ENCODE data around the gene CCDC136.
A peak's percentile ranks its signal among the peaks of the same experiment; 100 is the strongest.

CCDC136 gene

GRCh38 chr7:128833148-128833945 lies 41.6 kb downstream of the CCDC136 start:
- peak; percentile 97 for DNase-seq

DNA sequence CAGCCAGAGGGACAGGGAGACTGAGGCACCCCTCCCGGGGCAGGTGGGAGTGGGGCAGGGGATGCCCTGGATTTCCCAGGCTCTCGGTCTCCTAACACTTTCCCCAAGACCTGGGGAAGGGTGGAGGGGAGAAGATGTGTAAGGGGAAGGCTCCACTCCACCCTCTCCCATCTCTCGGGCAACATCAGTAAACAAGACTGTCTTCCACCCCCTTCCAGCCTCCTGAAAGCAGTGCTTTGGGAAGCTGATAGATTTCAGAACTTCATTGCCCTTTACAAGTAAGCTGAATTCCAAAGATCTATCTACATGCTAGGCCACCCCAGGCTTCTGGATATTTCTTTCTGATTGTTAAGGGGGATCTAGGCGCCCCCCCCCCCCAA lies 42.2 kb downstream of the CCDC136 start:
- DNase-seq: peak; percentile 40

- no peak for DNase-seq
Measured at GRCh38 chr7:128835231-128835751, 43.5 kb downstream of the CCDC136 start.

- no peak for DNase-seq
Measured at GRCh38 chr7:128835790-128836641, 44.2 kb downstream of the CCDC136 start.

DNA sequence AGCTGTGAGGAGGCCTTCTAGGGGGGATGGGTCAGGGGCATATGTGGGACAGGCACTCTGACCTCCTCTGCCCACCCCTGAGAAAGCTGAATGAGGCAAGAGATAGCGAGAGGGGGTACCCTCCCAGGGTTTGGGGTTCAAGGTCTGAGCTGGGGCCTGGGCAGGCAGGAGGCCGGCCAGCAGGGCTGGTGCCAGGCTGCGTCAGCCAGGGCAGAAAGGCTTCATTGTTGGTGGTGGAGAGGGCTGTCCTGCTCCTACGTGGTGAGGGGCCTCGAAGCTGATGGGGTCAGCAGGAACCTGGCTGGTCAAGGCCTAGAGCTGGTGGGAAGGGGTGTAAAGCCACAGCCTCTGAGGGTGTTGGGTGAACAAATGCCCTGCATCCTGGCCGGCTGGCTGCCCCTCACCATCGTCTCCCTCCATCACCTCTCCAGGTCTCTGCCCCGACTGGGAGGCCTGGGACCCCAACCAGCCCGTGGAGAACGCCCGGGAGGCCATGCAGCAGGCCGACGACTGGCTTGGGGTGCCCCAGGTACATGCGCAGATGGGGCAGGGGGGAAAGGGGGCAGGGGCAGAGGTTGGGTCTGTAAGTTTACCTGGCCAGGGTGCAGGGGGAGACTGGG lies 45.1 kb downstream of the CCDC136 start:
- no peak for DNase-seq

GRCh38 chr7:128837521-128837921 lies 45.8 kb downstream of the CCDC136 start:
- DNase-seq: no peak

- no peak for DNase-seq
Measured at GRCh38 chr7:128838109-128838779, 46.5 kb downstream of the CCDC136 start.

DNA sequence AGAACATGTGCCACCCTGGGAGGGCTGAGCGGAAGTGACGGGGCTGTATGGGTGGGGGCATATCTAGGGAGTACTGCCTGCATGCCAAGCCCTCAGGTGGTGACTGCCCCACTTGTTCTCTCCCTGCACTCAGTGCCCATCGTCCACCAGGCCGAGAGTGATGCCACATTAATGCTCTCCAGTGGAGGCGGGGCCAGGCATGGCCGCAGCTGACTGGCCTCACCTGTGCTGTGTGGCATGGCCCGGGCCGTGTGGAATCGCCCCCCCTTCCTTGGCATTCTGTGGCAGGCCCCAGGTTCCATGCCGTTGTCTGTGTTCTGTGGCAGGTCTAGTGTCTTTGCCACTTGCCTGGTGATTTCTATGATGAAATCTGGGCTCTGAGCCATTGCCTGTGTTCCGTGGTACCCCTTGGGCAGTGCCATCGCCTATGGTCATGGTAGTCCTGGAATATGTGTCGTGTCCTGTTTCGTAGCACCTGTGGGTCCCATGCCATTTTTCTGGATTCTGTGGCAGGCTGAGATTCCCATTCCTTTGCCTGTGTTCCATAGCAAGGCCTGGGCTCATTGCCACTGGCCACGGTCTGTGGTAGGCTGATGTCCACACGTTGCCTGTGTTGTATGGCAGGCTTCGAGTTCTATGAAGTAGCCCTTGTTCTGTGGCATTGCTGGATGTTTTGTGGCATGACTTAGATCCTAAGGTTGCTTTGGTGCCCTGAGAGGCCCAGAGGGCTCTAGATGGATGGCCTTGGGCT lies 47.4 kb downstream of the CCDC136 start:
- no peak for DNase-seq

- DNase-seq: no peak
Measured at GRCh38 chr7:128839751-128840177, 48.0 kb downstream of the CCDC136 start.

DNA sequence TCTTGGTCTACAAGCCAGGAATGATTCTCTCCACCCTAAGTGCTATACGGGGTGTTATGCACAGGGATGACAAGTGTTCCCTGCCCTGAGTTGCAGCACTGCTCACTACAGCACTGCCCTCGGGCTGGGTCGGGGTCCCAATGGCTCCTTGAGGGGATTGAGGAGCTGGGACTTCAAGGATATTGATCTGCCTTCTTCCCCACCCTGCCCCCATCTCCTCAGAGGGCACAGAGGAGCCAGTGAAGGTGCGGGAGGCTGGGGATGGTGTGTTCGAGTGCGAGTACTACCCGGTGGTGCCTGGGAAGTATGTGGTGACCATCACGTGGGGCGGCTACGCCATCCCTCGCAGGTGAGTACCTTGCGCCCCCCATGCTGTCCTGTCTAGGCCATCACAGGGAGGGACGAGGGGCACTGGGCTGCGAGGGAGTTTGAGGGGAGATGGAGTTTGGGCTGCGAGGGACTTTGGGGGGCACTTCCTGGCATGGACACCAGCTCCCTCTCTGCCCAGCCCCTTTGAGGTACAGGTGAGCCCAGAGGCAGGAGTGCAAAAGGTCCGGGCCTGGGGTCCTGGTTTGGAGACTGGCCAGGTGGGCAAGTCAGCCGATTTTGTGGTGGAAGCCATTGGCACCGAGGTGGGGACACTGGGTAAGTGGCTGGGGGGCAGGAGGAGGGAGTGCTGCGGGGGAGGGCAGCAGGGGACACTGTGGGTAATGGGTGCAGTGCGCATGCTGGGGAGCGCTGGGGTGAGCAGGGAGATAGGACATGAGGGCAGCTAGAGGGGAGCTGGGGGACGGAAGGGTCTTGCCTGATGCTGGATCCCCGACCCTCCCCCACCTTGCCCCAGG lies 48.8 kb downstream of the CCDC136 start:
- DNase-seq: no peak

GRCh38 chr7:128841171-128841690 lies 49.5 kb downstream of the CCDC136 start:
- no peak for DNase-seq

GRCh38 chr7:128841921-128842673 lies 50.3 kb downstream of the CCDC136 start:
- DNase-seq: peak; percentile 57

- DNase-seq: no peak
Measured at GRCh38 chr7:128842674-128843641, 51.2 kb downstream of the CCDC136 start.

DNA sequence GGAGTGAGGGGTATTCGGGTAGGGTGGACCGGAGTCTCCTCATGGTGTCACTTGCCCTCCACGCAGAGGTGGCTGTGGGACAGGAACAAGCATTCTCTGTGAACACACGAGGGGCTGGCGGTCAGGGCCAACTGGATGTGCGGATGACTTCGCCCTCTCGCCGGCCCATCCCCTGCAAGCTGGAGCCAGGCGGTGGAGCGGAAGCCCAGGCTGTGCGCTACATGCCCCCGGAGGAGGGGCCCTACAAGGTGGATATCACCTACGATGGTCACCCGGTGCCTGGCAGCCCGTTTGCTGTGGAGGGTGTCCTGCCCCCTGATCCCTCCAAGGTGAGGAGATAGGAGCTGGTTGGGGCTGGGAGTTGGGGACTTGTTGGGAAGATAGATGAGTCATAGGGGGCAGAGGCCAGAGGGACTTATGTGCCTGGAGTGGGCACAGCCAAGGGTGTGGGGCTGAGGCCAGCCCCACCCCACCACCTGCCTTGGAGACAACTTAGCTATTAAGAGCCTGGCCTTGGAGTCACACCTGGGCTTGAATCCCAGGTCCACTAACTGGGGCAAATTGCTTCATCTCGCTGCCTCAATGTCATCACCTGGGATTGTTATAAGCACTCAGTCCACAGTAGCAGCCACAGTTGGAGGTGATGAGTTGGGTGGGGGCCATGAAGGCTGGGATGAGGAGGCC lies 52.3 kb downstream of the CCDC136 start:
- no peak for DNase-seq

DNA sequence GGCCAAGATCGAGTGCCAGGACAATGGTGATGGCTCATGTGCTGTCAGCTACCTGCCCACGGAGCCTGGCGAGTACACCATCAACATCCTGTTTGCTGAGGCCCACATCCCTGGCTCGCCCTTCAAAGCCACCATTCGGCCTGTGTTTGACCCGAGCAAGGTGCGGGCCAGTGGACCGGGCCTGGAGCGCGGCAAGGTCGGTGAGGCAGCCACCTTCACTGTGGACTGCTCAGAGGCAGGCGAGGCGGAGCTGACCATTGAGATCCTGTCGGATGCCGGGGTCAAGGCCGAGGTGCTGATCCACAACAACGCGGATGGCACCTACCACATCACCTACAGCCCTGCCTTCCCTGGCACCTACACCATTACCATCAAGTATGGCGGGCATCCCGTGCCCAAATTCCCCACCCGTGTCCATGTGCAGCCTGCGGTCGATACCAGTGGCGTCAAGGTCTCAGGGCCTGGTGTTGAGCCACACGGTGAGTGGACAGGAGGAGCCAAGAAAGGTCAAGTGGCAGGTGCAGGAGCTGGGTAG lies 53.1 kb downstream of the CCDC136 start:
- no peak for DNase-seq

- no peak for DNase-seq
Measured at GRCh38 chr7:128845475-128845874, 53.7 kb downstream of the CCDC136 start.

- no peak for DNase-seq
Measured at GRCh38 chr7:128845987-128846386, 54.2 kb downstream of the CCDC136 start.
